Motor neuron (in vitro differentiated cells): ENCODE data around the gene DAP. TPM values are rescaled to one million over a fixed set of nuclear protein-coding genes. Genes with fewer than 3 reads are reported as not detected.
"Not testable (repeated sequence)": the region's sequence is repeated elsewhere in the genome, so short reads cannot be mapped to it uniquely, and the experiment has no call there.

Source experiments
- ATAC-seq, 8 experiments: fragments of 200-7000 bp; cut with Tn5 transposase; replicated peaks in 6 of 8; 2 replicates each; pipeline ENCODE4 v1.8.0; 2021; ENCODE audit warnings: mild to moderate bottlenecking in 8 of 8, moderate library complexity in 8 of 8
- H3K27ac ChIP-seq, 2 donors: fragments of 250-450 bp; sonication (Bioruptor Pico); 2 replicates each; pipeline ENCODE4 v1.9.0; 2021; ENCODE audit warnings: antibody characterized with exemption in 2 of 2, mild to moderate bottlenecking in 2 of 2, moderate library complexity in 1 of 2
- H3K4me1 ChIP-seq, 2 donors: fragments of 250-450 bp; sonication (Bioruptor Pico); replicated peaks in 1 of 2; 2 replicates each; pipeline ENCODE4 v1.6.1; 2021; ENCODE audit warnings: antibody characterized with exemption in 2 of 2, mild to moderate bottlenecking in 2 of 2, moderate library complexity in 1 of 2
- H3K4me3 ChIP-seq, 5 donors: fragments of 250-450 bp; sonication (Bioruptor Pico); 2 replicates each; pipeline ENCODE4 v1.9.0; 2021; ENCODE audit warnings: antibody characterized with exemption in 5 of 5, mild to moderate bottlenecking in 5 of 5, moderate library complexity in 4 of 5
- WGBS, 10 experiments: fragments of 450-650 bp; shearing (Covaris generic); methylation state at CpG; one replicate each; pipeline ENCODE4 v1.0.0; 2022; 5-methylcytosine and 5-hydroxymethylcytosine counted together
- in situ Hi-C, 9 experiments: fragments of 400-800 bp; cut with MboI; loops; one replicate each; pipeline ENCODE4 v1.15.0; 2021; ENCODE audit warnings: low sequenced_read_pairs in 9 of 9, low pct_unique_long_range_greater_than_20kb in 2 of 9; ENCODE audit not compliant: unreplicated experiment in 9 of 9
- total RNA-seq, 8 experiments: library from RNA; unstranded; fragments of 300-600 nt; gene quantifications; 2 replicates each; pipeline versions ENCODE4 v1.2.3 to v1.2.4, GENCODE V29; 2022

DAP gene
- total RNA-seq, 8 experiments from 2014 or later: 14.3 to 75.1 (median 38.9) TPM

GRCh38 chr5:10726179-10726912 lies 34.7 kb downstream of the DAP start:
- no peak for ATAC-seq
- Histone ChIP-seq H3K4me3 (no peak overlapping the region), H3K4me1 (no peaks in the 10 kb centered on the region), H3K27ac (no peak overlapping the region)
- WGBS, 10 experiments: 83 to 100% (median 99%) methylated on average over 1 to 8 of the region's 10 CpGs
- in situ Hi-C loops: no loop called here

GRCh38 chr5:10725636-10726035 lies 35.4 kb downstream of the DAP start:
- in situ Hi-C loops: no loop called here
- WGBS, 10 experiments: 63 to 100% (median 89%) methylated on average over 1 of the region's 1 CpG; no CpG with 5 or more reads in 4 of the 10 experiments
- H3K27ac ChIP-seq: no peak overlapping the region
- H3K4me3 ChIP-seq: no peak overlapping the region
- no peaks in the 10 kb centered on the region for H3K4me1 ChIP-seq
- no peak for ATAC-seq

- H3K27ac ChIP-seq: no peak overlapping the region
- in situ Hi-C loops: no loop called here
Observed at GRCh38 chr5:10724781-10725507, 36.1 kb downstream of the DAP start.

GRCh38 chr5:10723514-10723913 lies 37.5 kb downstream of the DAP start:
- Histone ChIP-seq H3K4me3 (no peak overlapping the region), H3K27ac (no peak overlapping the region), H3K4me1 (no peaks in the 10 kb centered on the region)
- in situ Hi-C loops: no loop called here
- ATAC-seq: no peak
- WGBS, 10 experiments: 80 to 100% (median 100%) methylated on average over 1 of the region's 1 CpG; no CpG with 5 or more reads in 5 of the 10 experiments

More at GRCh38 chr5:10724781-10725507, 36.1 kb downstream of the DAP start:
- Histone ChIP-seq H3K4me1 (no peaks in the 10 kb centered on the region), H3K4me3 (no peak overlapping the region)
- peak in 3 of 8 experiments; percentile 24 to 89 (median 81) for ATAC-seq
- WGBS, 10 experiments: 20 to 100% (median 60%) methylated on average over 1 to 7 of the region's 16 CpGs; no CpG with 5 or more reads in 1 of the 10 experiments

- WGBS, 10 experiments: 50 to 94% (median 93%) methylated on average over 1 to 4 of the region's 4 CpGs; no CpG with 5 or more reads in 7 of the 10 experiments
- H3K27ac ChIP-seq, H3K4me3 ChIP-seq, H3K4me1 ChIP-seq, in situ Hi-C loops, ATAC-seq: not testable (repeated sequence)
Observed at GRCh38 chr5:10720766-10721165, 40.3 kb downstream of the DAP start.

- Histone ChIP-seq H3K4me1 (no peaks in the 10 kb centered on the region), H3K27ac (no peak overlapping the region), H3K4me3 (no peak overlapping the region)
- in situ Hi-C loops: no loop called here
- ATAC-seq: peak in 2 of 8 experiments; percentile 44 to 76
- 10 to 100% (median 86%) methylated on average over 2 of the region's 2 CpGs; no CpG with 5 or more reads in 6 of the 10 experiments for WGBS, 10 experiments
Observed at GRCh38 chr5:10719965-10720364, 41.1 kb downstream of the DAP start.

GRCh38 chr5:10718617-10719016 lies 42.4 kb downstream of the DAP start:
- H3K4me1 ChIP-seq, H3K4me3 ChIP-seq, H3K27ac ChIP-seq, ATAC-seq, in situ Hi-C loops: not testable (repeated sequence)
- 83 to 100% (median 100%) methylated on average over 1 of the region's 1 CpG; no CpG with 5 or more reads in 7 of the 10 experiments for WGBS, 10 experiments

- peak in 2 of 8 experiments; percentile 56 to 78 for ATAC-seq
- H3K27ac ChIP-seq, in situ Hi-C loops, H3K4me3 ChIP-seq, H3K4me1 ChIP-seq: not testable (repeated sequence)
- 25 to 100% (median 81%) methylated on average over 1 to 3 of the region's 3 CpGs; no CpG with 5 or more reads in 2 of the 10 experiments for WGBS, 10 experiments
Observed at GRCh38 chr5:10716825-10717224, 44.2 kb downstream of the DAP start.

- in situ Hi-C loops: no loop called here
- no peak for ATAC-seq
- Histone ChIP-seq H3K4me1 (no peaks in the 10 kb centered on the region), H3K4me3 (no peak overlapping the region), H3K27ac (no peak overlapping the region)
- WGBS, 10 experiments: 73 to 100% (median 91%) methylated on average over 1 to 6 of the region's 9 CpGs
Observed at GRCh38 chr5:10715605-10716290, 45.3 kb downstream of the DAP start.

GRCh38 chr5:10712574-10713366 lies 48.3 kb downstream of the DAP start:
- Histone ChIP-seq H3K4me1 (no peaks in the 10 kb centered on the region), H3K27ac (no peak overlapping the region), H3K4me3 (no peak overlapping the region)
- in situ Hi-C loops: no loop called here
- ATAC-seq: no peak
- WGBS, 10 experiments: 81 to 100% (median 100%) methylated on average over 1 to 4 of the region's 8 CpGs; no CpG with 5 or more reads in 1 of the 10 experiments

GRCh38 chr5:10711562-10711961 lies 49.5 kb downstream of the DAP start:
- in situ Hi-C loops: no loop called here
- H3K27ac ChIP-seq: no peak overlapping the region
- WGBS, 10 experiments: 0 to 100% (median 81%) methylated on average over 1 to 6 of the region's 6 CpGs; no CpG with 5 or more reads in 4 of the 10 experiments
- H3K4me1 ChIP-seq: no peaks in the 10 kb centered on the region
- ATAC-seq: no peak
- no peak overlapping the region for H3K4me3 ChIP-seq

GRCh38 chr5:10710513-10711128 lies 50.4 kb downstream of the DAP start:
- Histone ChIP-seq H3K27ac (no peak overlapping the region), H3K4me3 (no peak overlapping the region), H3K4me1 (no peaks in the 10 kb centered on the region)
- WGBS, 10 experiments: 71 to 100% (median 97%) methylated on average over 1 to 5 of the region's 10 CpGs; no CpG with 5 or more reads in 3 of the 10 experiments
- no peak for ATAC-seq
- in situ Hi-C loops: no loop called here
